HTERT RPE-1 (cell line): ENCODE measurements around the gene GANC.

Experiments
- in situ Hi-C: fragments of 300-500 bp; cut with MboI; formaldehyde crosslinking; loops from 4 replicates; pipeline ENCODE4 v1.14.3; 2020; ENCODE audit warnings: low sequenced_read_pairs

GANC gene

GRCh38 chr15:42375252-42375651 is 102.3 kb downstream of the GANC start:
- in situ Hi-C loops, result no loop called here

DNA sequence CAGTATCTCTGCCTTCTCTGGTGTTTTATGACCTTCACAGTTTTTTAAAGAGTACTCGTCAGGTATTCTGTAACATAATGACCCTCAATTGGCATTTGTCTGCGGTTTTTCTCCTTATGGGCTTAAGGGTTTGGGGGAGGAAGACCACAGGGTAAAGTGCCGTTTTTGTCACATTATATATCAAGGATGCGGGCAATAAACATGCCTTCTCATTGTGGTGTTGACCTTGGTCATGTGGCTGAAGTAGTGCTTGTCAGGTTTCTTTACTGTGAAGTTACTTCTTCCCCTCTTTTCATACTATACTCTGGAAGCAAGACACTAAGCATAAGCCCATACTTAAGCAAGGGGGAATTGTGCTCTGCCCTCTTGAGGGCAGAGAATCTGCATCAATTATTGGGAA is 102.9 kb downstream of the GANC start:
- in situ Hi-C loops, result no loop called here

DNA sequence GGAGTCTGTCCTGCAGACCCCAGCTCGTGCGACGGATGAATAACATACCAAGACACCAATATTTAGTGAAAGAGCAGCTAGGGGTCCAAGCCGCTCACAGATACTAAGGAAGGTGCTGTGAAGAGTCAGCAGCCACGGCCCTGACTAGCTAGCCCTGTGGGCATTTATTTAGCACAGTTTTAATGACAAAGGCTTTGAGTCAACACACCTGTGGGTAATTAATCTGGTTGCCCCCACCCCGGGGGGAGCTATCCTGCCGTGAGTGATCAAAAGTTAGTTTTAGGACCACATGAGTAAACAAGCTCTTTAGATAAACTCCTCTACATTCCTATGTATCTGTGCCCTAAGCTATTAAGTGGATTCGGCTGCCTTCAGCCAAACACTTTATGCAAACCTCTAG is 105.0 kb downstream of the GANC start:
- in situ Hi-C loops, result no loop called here

DNA sequence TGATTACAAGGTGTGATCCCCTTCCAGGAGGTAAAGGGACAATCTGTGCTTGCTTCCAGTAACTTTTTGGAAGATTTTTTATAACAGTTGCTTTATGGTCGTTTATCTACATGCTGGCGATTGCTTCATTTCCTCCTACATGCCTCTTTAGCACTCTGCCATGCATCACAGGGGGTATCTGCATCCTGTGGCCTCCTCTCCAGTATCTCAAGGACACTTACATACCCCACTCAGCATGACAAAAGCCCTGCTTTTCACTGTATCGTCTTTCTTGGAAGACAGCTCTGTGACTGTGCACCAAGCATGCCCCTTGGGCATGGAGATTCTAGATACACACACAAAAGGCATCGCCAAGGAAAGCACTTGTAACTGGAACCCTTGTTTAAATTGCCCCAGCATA is 111.6 kb downstream of the GANC start:
- in situ Hi-C loops, result no loop called here

DNA sequence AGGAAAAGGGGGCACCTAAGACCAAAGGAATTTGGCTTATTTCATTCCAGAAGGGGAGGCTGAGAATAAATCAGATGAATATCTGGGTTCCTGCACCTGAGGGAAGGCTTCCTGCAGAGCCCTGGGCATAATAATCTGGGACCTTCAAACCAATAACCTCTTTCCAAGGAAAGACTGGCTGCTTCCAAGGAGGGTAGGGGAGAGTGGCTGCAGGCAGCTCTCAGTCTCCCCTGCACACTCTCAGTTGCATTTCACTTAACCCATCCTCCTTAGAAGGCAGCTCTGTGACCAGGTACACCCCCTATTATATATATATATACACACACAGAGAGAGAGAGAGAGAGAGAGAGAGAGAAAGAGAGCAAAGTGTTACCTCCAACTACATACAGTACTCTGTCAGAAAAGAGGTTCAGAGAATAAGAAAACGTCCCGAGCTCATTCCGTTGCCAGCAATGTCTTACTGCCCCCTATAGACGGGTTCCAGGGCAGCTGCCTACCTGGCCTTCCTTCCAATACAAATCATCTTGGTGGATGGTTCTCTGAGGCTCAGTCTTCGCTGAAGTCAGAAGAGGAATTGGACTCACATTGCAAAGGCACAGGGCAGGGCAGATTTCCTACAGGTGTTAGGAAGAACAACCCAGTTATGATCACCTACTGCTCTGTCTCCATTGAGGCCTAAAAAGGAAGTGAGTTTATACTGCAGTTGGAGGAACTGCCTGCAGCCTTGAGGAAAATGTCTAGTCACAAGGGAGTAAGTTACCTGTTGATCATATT is 112.4 kb downstream of the GANC start:
- in situ Hi-C loops, result no loop called here

DNA sequence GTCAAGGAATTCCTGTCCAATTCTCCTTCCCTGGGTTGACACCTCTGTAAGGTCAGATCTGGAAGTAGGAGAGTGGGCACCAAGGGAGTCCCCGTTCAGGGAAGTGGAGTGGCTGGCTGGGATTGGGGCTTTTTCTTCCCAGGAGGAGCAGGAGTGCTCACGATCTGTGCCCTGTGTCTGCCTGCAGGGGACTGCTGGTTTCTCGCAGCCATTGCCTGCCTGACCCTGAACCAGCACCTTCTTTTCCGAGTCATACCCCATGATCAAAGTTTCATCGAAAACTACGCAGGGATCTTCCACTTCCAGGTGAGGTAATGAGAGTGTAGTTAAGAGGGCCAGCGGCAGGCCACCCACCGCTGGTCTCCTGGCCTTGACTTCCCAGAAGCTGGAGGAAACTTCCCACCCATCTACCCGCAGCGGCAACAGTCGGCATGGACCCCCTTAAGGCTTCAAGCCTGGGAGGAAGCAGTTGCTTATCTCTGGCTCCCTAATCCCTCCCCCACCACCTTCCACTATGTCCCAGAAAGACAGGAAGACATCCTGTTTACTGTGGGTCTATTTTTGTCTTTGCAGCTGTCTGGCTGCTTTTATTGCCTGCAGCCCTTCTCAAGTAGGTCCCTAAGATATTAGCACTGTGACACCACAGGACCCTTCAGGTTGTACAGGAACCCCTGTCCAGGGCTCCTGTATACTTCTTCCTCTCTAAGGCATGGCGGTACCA is 113.1 kb downstream of the GANC start:
- in situ Hi-C loops, result no loop called here

DNA sequence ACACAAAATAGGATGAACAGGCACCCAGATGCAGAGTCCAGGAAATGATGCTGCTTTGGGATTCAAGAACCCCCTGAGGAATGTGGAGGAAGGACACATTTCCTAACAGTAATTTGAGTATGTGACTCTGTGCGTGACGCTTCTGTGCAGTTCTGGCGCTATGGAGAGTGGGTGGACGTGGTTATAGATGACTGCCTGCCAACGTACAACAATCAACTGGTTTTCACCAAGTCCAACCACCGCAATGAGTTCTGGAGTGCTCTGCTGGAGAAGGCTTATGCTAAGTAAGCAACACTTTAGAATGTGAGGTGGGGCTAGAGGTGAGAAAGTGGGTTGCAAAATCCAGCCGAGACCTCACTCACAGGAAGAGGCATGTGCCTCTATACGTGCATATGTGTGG is 114.6 kb downstream of the GANC start:
- in situ Hi-C loops, result no loop called here

GRCh38 chr15:42392309-42393024 is 119.5 kb downstream of the GANC start:
- in situ Hi-C loops, result no loop called here

DNA sequence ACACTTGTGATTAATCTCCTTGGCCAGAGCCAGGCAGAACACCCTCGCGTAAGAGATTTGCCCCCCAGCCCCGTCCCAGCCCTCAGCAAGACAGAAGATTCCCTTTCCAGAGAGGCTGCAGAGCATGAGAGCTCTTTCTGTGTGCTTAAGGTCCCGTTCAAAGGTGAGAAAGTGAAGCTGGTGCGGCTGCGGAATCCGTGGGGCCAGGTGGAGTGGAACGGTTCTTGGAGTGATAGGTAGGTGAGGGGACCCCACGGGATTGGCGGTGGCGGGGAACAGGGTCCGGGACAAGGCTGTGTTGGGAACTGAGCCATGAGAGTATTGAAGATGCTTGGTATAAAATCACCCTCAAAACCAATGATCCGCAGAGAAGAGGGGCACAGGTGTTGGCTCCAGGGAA is 121.1 kb downstream of the GANC start:
- in situ Hi-C loops, result no loop called here

GRCh38 chr15:42395838-42396237 is 122.8 kb downstream of the GANC start:
- in situ Hi-C loops, result no loop called here

GRCh38 chr15:42401544-42402454 is 128.8 kb downstream of the GANC start:
- in situ Hi-C loops, result no loop called here

DNA sequence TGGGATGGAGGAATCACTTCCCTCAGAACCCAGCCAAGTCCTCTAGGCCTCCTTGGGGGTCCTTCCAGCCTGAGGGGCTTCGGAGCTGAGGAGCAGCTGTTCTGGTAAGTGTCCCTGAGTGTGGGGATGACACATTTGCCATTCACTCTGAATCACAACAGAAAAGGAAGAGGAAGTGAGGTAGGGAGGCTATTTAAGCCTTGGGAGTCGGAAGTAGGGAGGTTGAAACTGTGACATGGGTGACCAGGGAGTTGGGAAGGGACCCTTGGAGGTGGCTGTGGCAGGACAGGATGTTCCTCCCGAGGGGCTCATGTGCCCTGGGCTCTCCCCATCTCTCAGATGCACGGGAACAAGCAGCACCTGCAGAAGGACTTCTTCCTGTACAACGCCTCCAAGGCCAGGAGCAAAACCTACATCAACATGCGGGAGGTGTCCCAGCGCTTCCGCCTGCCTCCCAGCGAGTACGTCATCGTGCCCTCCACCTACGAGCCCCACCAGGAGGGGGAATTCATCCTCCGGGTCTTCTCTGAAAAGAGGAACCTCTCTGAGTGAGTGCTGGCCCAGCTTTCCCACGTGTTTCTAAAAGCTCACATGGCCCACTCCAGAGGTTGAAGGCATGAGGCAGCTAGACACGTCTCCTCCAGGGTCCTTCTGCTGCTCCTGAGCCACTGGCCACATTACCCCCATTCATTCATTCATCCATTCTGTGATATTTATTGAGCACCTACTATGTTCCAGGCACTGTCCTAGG is 129.6 kb downstream of the GANC start:
- in situ Hi-C loops, result no loop called here

DNA sequence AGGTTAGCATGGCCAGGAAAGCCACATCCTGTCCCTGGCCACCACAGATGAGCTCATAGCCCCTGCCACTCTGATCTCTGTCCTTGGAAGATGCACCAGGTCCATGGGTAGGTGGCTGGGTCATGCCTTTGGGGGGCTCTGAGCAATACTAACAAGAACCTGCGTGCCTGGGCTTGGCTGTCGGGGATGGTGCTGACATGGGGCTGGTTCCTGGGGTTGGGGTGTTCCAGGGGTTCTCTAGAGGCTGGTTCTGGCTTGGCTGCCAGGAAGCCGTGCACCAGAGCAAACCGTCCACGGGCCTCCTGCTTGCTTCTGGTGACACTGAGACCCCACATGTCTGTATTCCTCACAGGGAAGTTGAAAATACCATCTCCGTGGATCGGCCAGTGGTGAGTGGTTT is 130.4 kb downstream of the GANC start:
- in situ Hi-C loops, result no loop called here

DNA sequence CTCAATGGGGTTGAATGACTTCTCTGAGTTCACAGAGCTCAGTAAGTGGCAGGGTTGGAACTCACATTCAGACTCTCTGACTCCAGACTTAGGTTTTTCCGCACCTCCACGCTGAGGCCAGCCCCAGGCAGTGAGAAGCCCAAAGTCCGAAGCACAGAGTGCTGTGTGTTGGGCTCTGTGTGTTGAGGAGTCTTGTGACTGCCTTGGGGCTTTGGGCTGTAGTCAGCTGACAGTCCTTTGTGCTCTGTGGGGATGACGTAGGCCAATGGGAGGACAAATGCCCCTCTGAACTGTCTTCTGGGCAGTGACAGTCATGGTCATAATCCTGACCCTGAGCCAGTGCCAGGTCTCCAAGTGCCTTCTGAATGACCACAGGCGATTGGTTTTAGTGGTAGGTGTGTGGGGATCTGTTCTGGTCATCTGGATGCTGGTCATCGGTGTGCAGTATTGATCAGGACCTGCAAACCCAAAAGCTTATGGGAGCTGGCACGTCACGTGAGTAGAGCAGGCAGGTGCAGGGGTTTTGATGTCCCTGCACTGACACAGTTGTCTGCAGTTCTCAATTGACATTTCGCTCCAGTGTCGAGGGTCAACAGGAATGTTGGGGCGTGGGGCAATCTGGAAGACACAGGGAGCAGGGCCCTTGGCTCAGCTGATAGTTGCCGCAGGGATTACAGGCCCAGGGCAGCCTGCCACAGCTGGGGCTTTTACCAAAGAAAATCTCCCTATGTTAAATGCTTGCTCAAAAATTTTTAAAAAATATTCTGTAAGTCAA is 131.6 kb downstream of the GANC start:
- in situ Hi-C loops, result no loop called here

- in situ Hi-C loops, result no loop called here
Measured at GRCh38 chr15:42405863-42406482, 133.0 kb downstream of the GANC start.
